H1 (cell line): Measurements from ENCODE around the gene ICOSLG. TPM values are rescaled to one million over a fixed set of nuclear protein-coding genes. Genes with fewer than 3 reads are reported as not detected.
A peak's percentile ranks its signal among the peaks of the same experiment; 100 is the strongest.

Source experiments
- CTCF ChIA-PET: fragments of 300-600 bp; sonication (Branson Sonifier 250); formaldehyde crosslinking; loops from one replicate; lab custom pipeline; 2021; ENCODE audit not compliant: partially characterized antibody; lab: Charles Lee
- POLR2A ChIA-PET: fragments of 300-600 bp; sonication (Branson Sonifier 250); formaldehyde crosslinking; loops from one replicate; lab custom pipeline; 2021; ENCODE audit warnings: inconsistent platforms; ENCODE audit not compliant: partially characterized antibody; lab: Charles Lee
- DNase-seq, 2 experiments: peaks; one replicate each; pipeline versions ENCODE4 v3.0.0 to v3.0.0-alpha.2; 2010 to 2022; ENCODE audit warnings: low spot score in 2 of 2, low read depth in 1 of 2, mixed read lengths in 1 of 2
- FAIRE-seq: peaks from 2 replicates; lab custom pipeline; 2011; peaks lifted over from hg19 to GRCh38; lab: Jason Lieb, UNC
- H2AFZ ChIP-seq: 2 replicates; pipeline ENCODE4 v1.8.1; 2012; ENCODE audit warnings: low read length, inconsistent platforms
- H2AK5ac ChIP-seq: 2 replicates; pipeline ENCODE4 v1.6.1; 2013; ENCODE audit warnings: low read depth, low read length
- H2BK120ac ChIP-seq: replicated peaks from 2 replicates; pipeline ENCODE3; 2013; ENCODE audit warnings: low read depth, low read length, inconsistent platforms
- H2BK12ac ChIP-seq: 2 replicates; pipeline ENCODE4 v1.6.1; 2013; ENCODE audit warnings: low read depth, low read length
- H2BK15ac ChIP-seq: 2 replicates; pipeline ENCODE4 v1.6.1; 2013; ENCODE audit warnings: low read length
- H2BK20ac ChIP-seq: 2 replicates; pipeline ENCODE4 v1.6.1; 2013; ENCODE audit warnings: low read length
- H2BK5ac ChIP-seq: 2 replicates; pipeline ENCODE4 v1.6.1; 2013; ENCODE audit warnings: low read depth, low read length
- H3K14ac ChIP-seq: 2 replicates; pipeline ENCODE4 v1.6.1; 2013; ENCODE audit warnings: inconsistent platforms; ENCODE audit not compliant: insufficient read length
- H3K18ac ChIP-seq: 2 replicates; pipeline ENCODE4 v1.6.1; 2013; ENCODE audit warnings: low read length; ENCODE audit errors: extremely low read depth
- H3K23ac ChIP-seq: 2 replicates; pipeline ENCODE4 v1.6.1; 2013; ENCODE audit warnings: inconsistent platforms; ENCODE audit not compliant: insufficient read length
- H3K23me2 ChIP-seq: 2 replicates; pipeline ENCODE4 v1.6.1; 2013; ENCODE audit warnings: low read depth, low read length
- H3K27ac ChIP-seq: 2 replicates; pipeline ENCODE4 v1.6.1; 2011; ENCODE audit warnings: low read depth, low read length, inconsistent platforms
- H3K27me3 ChIP-seq, 4 experiments: replicated peaks in 1 of 4; 1 replicate in 1 of 4; 2 replicates in 3 of 4; pipeline versions ENCODE4 v1.6.1 to v1.8.1; 2011 to 2013; ENCODE audit warnings: low read length in 3 of 4, mild to moderate bottlenecking in 3 of 4, inconsistent platforms in 2 of 4, mixed read lengths in 2 of 4, moderate library complexity in 1 of 4; ENCODE audit not compliant: control insufficient read depth in 3 of 4, insufficient read depth in 3 of 4; ENCODE audit errors: extremely low read depth in 1 of 4
- H3K36me3 ChIP-seq, 4 experiments: 2 replicates each; pipeline versions ENCODE4 v1.6.1 to v1.8.1; 2011 to 2013; ENCODE audit warnings: mild to moderate bottlenecking in 4 of 4, low read length in 3 of 4, moderate library complexity in 2 of 4, control low read depth in 1 of 4, inconsistent platforms in 1 of 4; ENCODE audit not compliant: insufficient read depth in 4 of 4, control insufficient read depth in 2 of 4
- H3K4ac ChIP-seq: replicated peaks from 2 replicates; pipeline ENCODE3; 2013; ENCODE audit warnings: low read length, low read depth, mixed read lengths, inconsistent platforms; ENCODE audit not compliant: insufficient read length
- H3K4me1 ChIP-seq, 4 experiments: replicated peaks in 1 of 4; 1 replicate in 1 of 4; 2 replicates in 3 of 4; pipeline versions ENCODE4 v1.6.1 to v1.8.1; 2011 to 2013; ENCODE audit warnings: low read length in 3 of 4, inconsistent platforms in 2 of 4, mixed read lengths in 1 of 4; ENCODE audit not compliant: insufficient read depth in 4 of 4, control insufficient read depth in 3 of 4
- H3K4me2 ChIP-seq, 2 experiments: 2 replicates each; pipeline versions ENCODE4 v1.6.1 to v1.8.1; 2011 to 2013; ENCODE audit warnings: low read depth in 2 of 2, low read length in 2 of 2, control low read depth in 1 of 2, inconsistent platforms in 1 of 2, mild to moderate bottlenecking in 1 of 2; ENCODE audit not compliant: insufficient read depth in 1 of 2
- H3K4me3 ChIP-seq, 4 experiments: fragments of 200-600, 300-600 bp in 1 of 4; sonication (generic), shearing (Covaris generic), sonication (Bioruptor Twin) in 1 of 4; 2 replicates each; pipeline versions ENCODE4 v1.5.1 to v1.8.1; 2011 to 2016; ENCODE audit warnings: low read length in 4 of 4, low read depth in 3 of 4, control low read depth in 2 of 4, inconsistent platforms in 2 of 4, mild to moderate bottlenecking in 2 of 4, mixed read lengths in 1 of 4, moderate library complexity in 1 of 4; ENCODE audit not compliant: insufficient read depth in 2 of 4; ENCODE audit errors: extremely low read depth in 1 of 4
- H3K56ac ChIP-seq: replicated peaks from 2 replicates; pipeline ENCODE3; 2013; ENCODE audit warnings: low read depth, mild to moderate bottlenecking, mixed read lengths, low read length, inconsistent platforms; ENCODE audit not compliant: insufficient read length
- H3K79me1 ChIP-seq: 2 replicates; pipeline ENCODE4 v1.6.1; 2013; ENCODE audit warnings: low read depth, low read length, control low read depth
- H3K79me2 ChIP-seq, 2 experiments: 2 replicates each; pipeline versions ENCODE4 v1.6.1 to v1.8.1; 2012 to 2013; ENCODE audit warnings: low read length in 2 of 2, mild to moderate bottlenecking in 2 of 2, inconsistent platforms in 1 of 2; ENCODE audit not compliant: insufficient read depth in 2 of 2, control insufficient read depth in 1 of 2
- H3K9ac ChIP-seq, 4 experiments: replicated peaks in 1 of 4; 1 replicate in 1 of 4; 2 replicates in 3 of 4; pipeline versions ENCODE4 v1.6.1 to v1.8.1; 2011 to 2013; ENCODE audit warnings: low read depth in 3 of 4, low read length in 3 of 4, control low read depth in 2 of 4, mild to moderate bottlenecking in 2 of 4, moderate library complexity in 2 of 4, inconsistent platforms in 1 of 4; ENCODE audit errors: extremely low read depth in 1 of 4
- H3K9me3 ChIP-seq, 2 experiments: 2 replicates each; pipeline versions ENCODE4 v1.6.1 to v1.8.1; 2012 to 2013; ENCODE audit warnings: mild to moderate bottlenecking in 2 of 2, moderate library complexity in 2 of 2, control low read depth in 1 of 2, inconsistent platforms in 1 of 2, low read depth in 1 of 2, low read length in 1 of 2, mixed read lengths in 1 of 2; ENCODE audit not compliant: insufficient read depth in 2 of 2
- H4K20me1 ChIP-seq, 2 experiments: replicated peaks in 1 of 2; 2 replicates each; pipeline versions ENCODE3 to v1.8.1; 2011 to 2013; ENCODE audit warnings: inconsistent platforms in 2 of 2, low read length in 2 of 2, mild to moderate bottlenecking in 1 of 2; ENCODE audit not compliant: insufficient read depth in 2 of 2, control insufficient read depth in 1 of 2
- H4K5ac ChIP-seq: 2 replicates; pipeline ENCODE4 v1.6.1; 2013; ENCODE audit warnings: low read length, low read depth, mixed read lengths, inconsistent platforms; ENCODE audit not compliant: insufficient read length
- H4K8ac ChIP-seq: 2 replicates; pipeline ENCODE4 v1.8.0; 2013; ENCODE audit warnings: mild to moderate bottlenecking, moderate library complexity, low read length, inconsistent platforms; ENCODE audit not compliant: insufficient read depth; ENCODE audit errors: extremely low read depth
- H4K91ac ChIP-seq: replicated peaks from 2 replicates; pipeline ENCODE3; 2013; ENCODE audit warnings: low read length, mixed read lengths, inconsistent platforms; ENCODE audit not compliant: insufficient read length
- RBBP5 ChIP-seq: IDR thresholded peaks from 2 replicates; pipeline ENCODE4 v1.7.1; 2012; ENCODE audit warnings: low read depth, mild to moderate bottlenecking, inconsistent platforms, low read length, moderate library complexity, borderline replicate concordance
- WGBS, 2 experiments: shearing (Covaris generic) in 1 of 2; methylation state at CpG; one replicate each; pipeline versions ENCODE4 v1.1.6 to v1.1.7; 2013 to 2015; ENCODE audit warnings: low lambda C conversion rate in 2 of 2, mixed read lengths in 2 of 2, inconsistent platforms in 1 of 2, low coverage in 1 of 2, missing lambda C conversion rate in 1 of 2; ENCODE audit not compliant: insufficient replicate concordance in 2 of 2, insufficient coverage in 1 of 2, insufficient read length in 1 of 2; ENCODE audit errors: extremely low coverage in 1 of 2, missing lambda C conversion rate in 1 of 2; 5-methylcytosine and 5-hydroxymethylcytosine counted together
- polyA plus RNA-seq, 7 experiments: library from polyadenylated mRNA; depleted of rRNA in 3 of 7; stranded (reverse) in 5 of 7; unstranded in 2 of 7; fragments of >200 nt in 5 of 7; fragments of 200-250 nt in 2 of 7; gene quantifications; 1 replicate in 5 of 7; 2 replicates in 1 of 7; 4 replicates in 1 of 7; pipeline versions ENCODE4 v1.2.1 to v1.2.3, GENCODE V29; 2011 to 2013; ENCODE audit warnings: missing spikeins in 2 of 7, mixed read lengths in 2 of 7
- total RNA-seq: library from RNA; stranded (reverse); fragmentation: NEBNext Ultra II Directional; extraction: Animal tissue kit (Norgen Biotek cat#: 25700); gene quantifications from 2 replicates; pipeline ENCODE4 v1.2.1, GENCODE V29; 2021

The ICOSLG gene
- total and polyA plus RNA-seq, 2 of the 8 experiments (the other 6 are each of a cell fraction or from before 2014, with no cell fraction given): 2.3 to 5.5 TPM

GRCh38 chr21:44286716-44287632 lies 46.2 kb upstream of the ICOSLG start:
- no peak overlapping the region for H3K4ac ChIP-seq
- H3K4me3 ChIP-seq: no peak overlapping the region
- no peak overlapping the region for H2AK5ac ChIP-seq
- no peak overlapping the region for H3K4me2 ChIP-seq
- no peak overlapping the region for H3K56ac ChIP-seq
- CTCF ChIA-PET: interaction anchor here (1.5 to 5.3 kb wide), 3 partner anchors 10 to 44 kb away, joined by 3 to 53 read pairs (median 11); no protein-coding TSS in a partner anchor
- POLR2A ChIA-PET: no interaction called here
- no peak overlapping the region for H3K23ac ChIP-seq
- FAIRE-seq (no peak), DNase-seq (no peak)
- peaks cover 0 to 28% (median 17%) of the 10 kb centered on the region in 4 experiments; a peak in 5 of 7 replicates for H3K27me3 ChIP-seq
- H3K23me2 ChIP-seq: no peaks in the 10 kb centered on the region; the same call in 1 of the 2 replicates
- no peaks in the 10 kb centered on the region for H3K9me3 ChIP-seq
- peak overlapping the region; percentile 32; the same call in 1 of the 2 replicates for H3K18ac ChIP-seq
- H4K91ac ChIP-seq: no peak overlapping the region
- H4K8ac ChIP-seq: no peak overlapping the region
- H3K79me2 ChIP-seq: no peaks in the 10 kb centered on the region
- no peak overlapping the region for H2BK15ac ChIP-seq
- no peak overlapping the region for H2BK20ac ChIP-seq
- 92% methylated on average over 22 of the region's 31 CpGs; no CpG with 5 or more reads in 1 of the 2 experiments for WGBS, 2 experiments
- no peak overlapping the region for H2BK5ac ChIP-seq
- no peak overlapping the region for H2AFZ ChIP-seq
- H3K36me3 ChIP-seq: no peaks in the 10 kb centered on the region
- H4K20me1 ChIP-seq: no peaks in the 10 kb centered on the region
- no peak overlapping the region for H3K27ac ChIP-seq
- no peak overlapping the region for H4K5ac ChIP-seq
- H3K4me1 ChIP-seq: peaks cover 0 to 23% (median 15%) of the 10 kb centered on the region in 4 experiments; a peak in 6 of 7 replicates
- H2BK12ac ChIP-seq: no peak overlapping the region
- no peaks in the 10 kb centered on the region for H3K79me1 ChIP-seq
- no peak for TF ChIP-seq RBBP5
- H3K14ac ChIP-seq: no peak overlapping the region
- no peak overlapping the region for H3K9ac ChIP-seq
- no peak overlapping the region for H2BK120ac ChIP-seq
